GM12878 (cell line): Measurements from ENCODE around the gene PGK1.

ENCODE experiments used
- CREB1 ChIP-seq: IDR thresholded peaks from 2 replicates; pipeline ENCODE4 v1.6.1; 2012; ENCODE audit warnings: low read depth, mild to moderate bottlenecking, inconsistent platforms
- CTCF ChIP-seq, 3 experiments: IDR thresholded peaks in 2 of 3; conservative IDR thresholded peaks in 1 of 3; 2 replicates each; pipeline ENCODE4 v1.5.1; 2011; ENCODE audit warnings: low read depth in 3 of 3, low read length in 3 of 3, mild to moderate bottlenecking in 3 of 3, control low read depth in 2 of 3, moderate library complexity in 2 of 3, inconsistent platforms in 1 of 3, mixed read lengths in 1 of 3; ENCODE audit not compliant: control insufficient read depth in 2 of 3, insufficient read depth in 1 of 3; ENCODE audit errors: extremely low read depth in 1 of 3
- DPF2 ChIP-seq: fragments of 450-650 bp; IDR thresholded peaks from 2 replicates; pipeline ENCODE4 v1.6.1; 2017; ENCODE audit warnings: mild to moderate bottlenecking
- GABPA ChIP-seq: IDR thresholded peaks from 2 replicates; pipeline ENCODE4 v1.6.1; 2014; ENCODE audit warnings: antibody characterized with exemption, low read depth, mild to moderate bottlenecking, inconsistent platforms
- KDM1A ChIP-seq: fragments of 200-600 bp; sonication (generic); IDR thresholded peaks from 2 replicates; pipeline ENCODE4 v1.6.1; 2016; ENCODE audit warnings: borderline replicate concordance
- LARP7 ChIP-seq: fragments of 450-650 bp; IDR thresholded peaks from 2 replicates; pipeline ENCODE4 v1.6.1; 2017; ENCODE audit warnings: mild to moderate bottlenecking
- MXI1 ChIP-seq: fragments of 150-350 bp; IDR thresholded peaks from 2 replicates; pipeline ENCODE4 v1.6.1; 2011; ENCODE audit warnings: low read depth, mild to moderate bottlenecking, inconsistent platforms, low read length, improper control_type of control experiment
- POLR2A ChIP-seq: IDR thresholded peaks from 2 replicates; pipeline ENCODE4 v1.6.1; 2011; ENCODE audit warnings: low read depth, mild to moderate bottlenecking, low read length
- POLR2AphosphoS5 ChIP-seq: IDR thresholded peaks from 2 replicates; pipeline ENCODE4 v1.6.1; 2011; ENCODE audit warnings: mild to moderate bottlenecking, low read length, inconsistent platforms
- REST ChIP-seq: IDR thresholded peaks from 2 replicates; pipeline ENCODE4 v1.6.1; 2012; ENCODE audit warnings: mild to moderate bottlenecking, low read depth, low read length
- ZBTB4 ChIP-seq: fragments of 450-650 bp; formaldehyde crosslinking; IDR thresholded peaks from 2 replicates; pipeline ENCODE4 v1.4.0; 2022; ENCODE audit warnings: mild to moderate bottlenecking, moderate library complexity

GRCh38 chrX:78064152-78064551, 39.9 kb upstream of the PGK1 start:
- TF ChIP-seq CTCF (IDR thresholded peaks at IDR 0.05 in 2 of 3, conservative IDR thresholded peaks at IDR 0.05 in 1 of 3; ENCODE audit: control insufficient read depth in 2 of 3, extremely low read depth in 1 of 3, insufficient read depth in 1 of 3, low read depth in 3 of 3, low read length in 3 of 3), result no peak
- TF ChIP-seq GABPA, result no peak
- TF ChIP-seq REST, result no peak
- no peak for TF ChIP-seq DPF2
- no peak for TF ChIP-seq ZBTB4 (CRISPR knock-in tag)
- no peak for TF ChIP-seq CREB1
- no peak for TF ChIP-seq KDM1A
- no peak for TF ChIP-seq POLR2A
- TF ChIP-seq POLR2AphosphoS5, result no peak
- no peak for TF ChIP-seq MXI1
- no peak for TF ChIP-seq LARP7
